Cardiac muscle cell (in vitro differentiated cells and primary cell): ENCODE measurements around the gene IMPA2. TPM values are rescaled to one million over a fixed set of nuclear protein-coding genes. Genes with fewer than 3 reads are reported as not detected.

Experiments used
- DNase-seq, 2 donors: peaks; one replicate each; pipeline versions ENCODE4 v3.0.0 to v3.0.0-alpha.2; 2010 to 2017; ENCODE audit warnings: low read depth in 1 of 2, low spot score in 1 of 2
- H3K27ac ChIP-seq: fragments of 200-600 bp; sonication (generic); 2 replicates; pipeline ENCODE4 v1.5.1; 2016
- H3K27me3 ChIP-seq: fragments of 200-600 bp; sonication (generic); 2 replicates; pipeline ENCODE4 v1.6.0; 2016; ENCODE audit warnings: control low read depth
- H3K36me3 ChIP-seq: fragments of 200-600 bp; sonication (generic); 2 replicates; pipeline ENCODE4 v1.5.1; 2016; ENCODE audit warnings: control low read depth
- H3K4me1 ChIP-seq: fragments of 200-600 bp; sonication (generic); 2 replicates; pipeline ENCODE4 v1.8.1; 2017; ENCODE audit warnings: low read depth, mild to moderate bottlenecking, mixed run types
- H3K4me3 ChIP-seq: fragments of 200-600 bp; sonication (generic); 2 replicates; pipeline ENCODE4 v1.5.1; 2016; ENCODE audit warnings: mild to moderate bottlenecking
- H3K9me3 ChIP-seq: fragments of 200-600 bp; sonication (generic); 2 replicates; pipeline ENCODE4 v1.5.1; 2017; ENCODE audit warnings: low read depth, mild to moderate bottlenecking, control low read depth
- CTCF ChIP-seq: IDR thresholded peaks from 2 replicates; pipeline ENCODE4 v1.5.1; 2012; ENCODE audit warnings: low read depth, mild to moderate bottlenecking, low read length
- polyA plus RNA-seq: library from polyadenylated mRNA; unstranded; fragments of >200 nt; fragmentation: Nextera tagmentation; extraction: Ambion mirVana; gene quantifications from 2 replicates; pipeline ENCODE4 v1.2.1, GENCODE V29; 2016
- total RNA-seq: library from RNA; depleted of rRNA; stranded (reverse); fragments of >200 nt; gene quantifications from 2 replicates; pipeline ENCODE4 v1.2.3, GENCODE V29; 2016

Gene IMPA2
- total and polyA plus RNA-seq, 2 experiments from 2014 or later = 23.9 to 60.0 TPM

- peak; percentile 34 to 58 for DNase-seq
- Histone ChIP-seq H3K9me3 (no peaks in the 10 kb centered on the region), H3K36me3 (no peaks in the 10 kb centered on the region), H3K27ac (peak overlapping the region; percentile 37), H3K27me3 (no peaks in the 10 kb centered on the region), H3K4me3 (peak overlapping the region; percentile 85), H3K4me1 (no peaks in the 10 kb centered on the region)
- TF ChIP-seq CTCF = no peak
These were observed 448 bp downstream of the IMPA2 start for GRCh38 chr18:11981543-11982366.

GRCh38 chr18:11982981-11983380, 1.7 kb downstream of the IMPA2 start:
- H3K36me3 ChIP-seq = no peaks in the 10 kb centered on the region
- H3K27ac ChIP-seq = no peak overlapping the region
- TF ChIP-seq CTCF = no peak
- H3K4me3 ChIP-seq = no peak overlapping the region
- no peaks in the 10 kb centered on the region for H3K9me3 ChIP-seq
- no peak for DNase-seq
- no peaks in the 10 kb centered on the region for H3K4me1 ChIP-seq
- no peaks in the 10 kb centered on the region for H3K27me3 ChIP-seq

- no peak for DNase-seq
- no peak for TF ChIP-seq CTCF
These were observed 2.3 kb downstream of the IMPA2 start for GRCh38 chr18:11983592-11983991.

GRCh38 chr18:11984091-11984490, 2.8 kb downstream of the IMPA2 start:
- no peak overlapping the region for H3K27ac ChIP-seq
- no peaks in the 10 kb centered on the region for H3K9me3 ChIP-seq
- no peaks in the 10 kb centered on the region for H3K36me3 ChIP-seq
- TF ChIP-seq CTCF = no peak
- H3K4me3 ChIP-seq = no peak overlapping the region
- no peak for DNase-seq
- no peaks in the 10 kb centered on the region for H3K4me1 ChIP-seq
- H3K27me3 ChIP-seq = no peaks in the 10 kb centered on the region

More at GRCh38 chr18:11983592-11983991, 2.3 kb downstream of the IMPA2 start:
- H3K36me3 ChIP-seq = no peaks in the 10 kb centered on the region
- H3K4me3 ChIP-seq = no peak overlapping the region
- H3K9me3 ChIP-seq = no peaks in the 10 kb centered on the region
- H3K27me3 ChIP-seq = no peaks in the 10 kb centered on the region
- H3K27ac ChIP-seq = no peak overlapping the region
- H3K4me1 ChIP-seq = no peaks in the 10 kb centered on the region

- H3K4me3 ChIP-seq = no peak overlapping the region
- TF ChIP-seq CTCF = no peak
- DNase-seq = no peak
- H3K27me3 ChIP-seq = no peaks in the 10 kb centered on the region
- peaks cover 10% of the 10 kb centered on the region for H3K4me1 ChIP-seq
- no peak overlapping the region for H3K27ac ChIP-seq
- no peaks in the 10 kb centered on the region for H3K36me3 ChIP-seq
- no peaks in the 10 kb centered on the region for H3K9me3 ChIP-seq
These were observed 4.3 kb downstream of the IMPA2 start for GRCh38 chr18:11985586-11985985.
